Gastroesophageal sphincter (tissue), 3 donors: ENCODE results near the gene SNED1.

Experiments
- EP300 ChIP-seq: sonication (generic); formaldehyde crosslinking; IDR thresholded peaks from one replicate; pipeline ENCODE4 v1.6.1; 2017; ENCODE audit warnings: antibody characterized with exemption, mild to moderate bottlenecking
- TF ChIP-seq, protein P1 (sequence below), 4 experiments: fragments of 200-600 bp in 2 of 4; fragments of 450-650 bp in 2 of 4; sonication (generic) in 1 of 4; IDR thresholded peaks; one replicate each; pipeline ENCODE4 v1.5.1; 2017 to 2019; ENCODE audit warnings: antibody characterized with exemption in 4 of 4, mild to moderate bottlenecking in 2 of 4, moderate library complexity in 2 of 4

DNA sequence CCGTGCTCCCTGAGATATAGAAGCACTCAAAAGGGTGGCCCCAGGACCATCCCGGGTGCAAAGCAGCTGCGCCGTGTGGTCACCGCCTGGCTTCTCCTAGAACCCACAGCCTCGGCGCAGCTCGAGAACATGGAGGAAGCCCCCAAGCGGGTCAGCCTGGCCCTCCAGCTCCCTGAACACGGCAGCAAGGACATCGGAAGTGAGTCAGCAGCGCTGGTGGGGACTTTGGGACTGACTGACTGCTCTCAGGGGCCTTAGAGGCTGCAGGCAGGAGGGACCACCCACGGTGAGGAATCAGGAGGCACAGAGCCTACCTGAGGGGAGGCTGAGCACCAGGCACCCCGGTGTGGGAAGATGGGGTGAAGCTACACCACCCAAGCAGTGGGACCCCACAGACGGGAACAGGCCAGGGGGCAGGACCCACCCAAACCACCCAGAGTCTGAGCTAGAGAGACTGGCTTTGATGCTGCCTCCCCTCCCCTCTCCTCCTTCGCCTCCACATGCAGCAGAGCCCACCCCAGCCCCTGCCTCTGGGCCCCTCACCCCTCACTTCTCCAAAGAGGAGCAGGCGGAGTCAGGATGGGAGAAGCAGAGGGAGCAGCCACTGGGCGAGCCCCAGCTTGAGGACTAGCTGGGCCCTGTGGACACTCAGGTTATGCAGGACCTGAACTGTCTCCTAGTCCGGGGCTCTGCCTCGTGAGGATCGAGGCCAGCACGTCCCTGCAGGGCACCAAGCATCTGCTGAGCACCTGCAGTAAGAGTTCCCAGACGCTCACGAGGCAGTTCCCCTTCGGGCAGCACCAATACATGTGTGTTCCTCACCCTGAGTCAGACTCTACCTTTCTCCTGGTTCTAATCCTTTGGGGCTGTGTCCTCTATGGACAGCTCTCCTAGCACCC lies 75.0 kb downstream of the SNED1 start:
- TF ChIP-seq, protein P1, sequence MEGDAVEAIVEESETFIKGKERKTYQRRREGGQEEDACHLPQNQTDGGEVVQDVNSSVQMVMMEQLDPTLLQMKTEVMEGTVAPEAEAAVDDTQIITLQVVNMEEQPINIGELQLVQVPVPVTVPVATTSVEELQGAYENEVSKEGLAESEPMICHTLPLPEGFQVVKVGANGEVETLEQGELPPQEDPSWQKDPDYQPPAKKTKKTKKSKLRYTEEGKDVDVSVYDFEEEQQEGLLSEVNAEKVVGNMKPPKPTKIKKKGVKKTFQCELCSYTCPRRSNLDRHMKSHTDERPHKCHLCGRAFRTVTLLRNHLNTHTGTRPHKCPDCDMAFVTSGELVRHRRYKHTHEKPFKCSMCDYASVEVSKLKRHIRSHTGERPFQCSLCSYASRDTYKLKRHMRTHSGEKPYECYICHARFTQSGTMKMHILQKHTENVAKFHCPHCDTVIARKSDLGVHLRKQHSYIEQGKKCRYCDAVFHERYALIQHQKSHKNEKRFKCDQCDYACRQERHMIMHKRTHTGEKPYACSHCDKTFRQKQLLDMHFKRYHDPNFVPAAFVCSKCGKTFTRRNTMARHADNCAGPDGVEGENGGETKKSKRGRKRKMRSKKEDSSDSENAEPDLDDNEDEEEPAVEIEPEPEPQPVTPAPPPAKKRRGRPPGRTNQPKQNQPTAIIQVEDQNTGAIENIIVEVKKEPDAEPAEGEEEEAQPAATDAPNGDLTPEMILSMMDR (IDR thresholded peaks at IDR 0.05), result no peak
- no peak for TF ChIP-seq EP300
